ENCODE results near the gene ZMYND8. TPM values are rescaled to one million over a fixed set of nuclear protein-coding genes. Genes with fewer than 3 reads are reported as not detected.
A peak's percentile ranks its signal among the peaks of the same experiment; 100 is the strongest.

The ZMYND8 gene
- total and polyA plus RNA-seq, 10 of the 15 experiments (the other 5 are each of a cell fraction or from before 2014, with no cell fraction given): 12.9 to 54.8 (median 23.1) TPM

GRCh38 chr20:47317127-47317895, 39.2 kb downstream of the ZMYND8 start:
- POLR2A ChIA-PET: interaction anchor here (0.6 to 0.9 kb wide), 4 partner anchors 12 to 244 kb away, joined by 3 to 6 read pairs (median 4); partner anchors contain the start of gene ZMYND8
- H3K36me3 ChIP-seq (ENCODE audit: control insufficient read depth in 2 of 2, insufficient read depth in 2 of 2, low read length in 1 of 2): peaks cover 16 to 18% of the 10 kb centered on the region in 2 experiments; a peak in 3 of 4 replicates
- FAIRE-seq (no peak), ATAC-seq (peak; percentile 50), DNase-seq (ENCODE audit: low read depth, low spot score) (no peak)
- WGBS (ENCODE audit: insufficient coverage, insufficient replicate concordance, low lambda C conversion rate, missing lambda C conversion rate): 40% methylated on average over 10 of the region's 13 CpGs
- no peaks in the 10 kb centered on the region; the same call in 2 of the 3 replicates for H3K9me3 ChIP-seq (replicated peaks; ENCODE audit: control insufficient read depth, insufficient read depth, low read length)
- in situ Hi-C loops (cut with MboI) (no loop called here), intact Hi-C loops (cut with micrococcal nuclease; ENCODE audit: unreplicated experiment) (no loop called here)
- SMC1A ChIA-PET (ENCODE audit: uncharacterized antibody, unreplicated experiment): interaction anchor here (0.7 to 2.3 kb wide), 7 partner anchors 9 to 66 kb away, joined by 3 to 8 read pairs (median 3); no protein-coding TSS in a partner anchor
- H4K20me1 ChIP-seq (ENCODE audit: control insufficient read depth, insufficient read depth): peaks cover 24% of the 10 kb centered on the region
- H3K4me3 ChIP-seq: no peak overlapping the region
- peaks cover 74% of the 10 kb centered on the region for H3K79me2 ChIP-seq (ENCODE audit: control insufficient read depth, insufficient read depth, low read length)
- BruUV-seq (replicated peaks): no TSS peak
- peak overlapping the region; percentile 32 for H3K4me2 ChIP-seq (ENCODE audit: control insufficient read depth, insufficient read depth)
- no peaks in the 10 kb centered on the region for H3K27me3 ChIP-seq (replicated peaks in 1 of 2; ENCODE audit: control insufficient read depth in 2 of 2, insufficient read depth in 2 of 2, low read length in 1 of 2)
- no peak overlapping the region; the same call in 1 of the 2 replicates for H3K9ac ChIP-seq (ENCODE audit: control insufficient read depth, insufficient read depth, low read length)
- CTCF ChIA-PET: interaction anchor here (2.4 kb wide), 1 partner anchor 67 kb away, joined by 11 read pairs; no protein-coding TSS in a partner anchor
- no peak overlapping the region for H2AFZ ChIP-seq (ENCODE audit: control insufficient read depth, low read depth, low read length)
- peak overlapping the region; percentile 54 for H3K27ac ChIP-seq (ENCODE audit: control insufficient read depth, insufficient read depth)
- peaks cover 28% of the 10 kb centered on the region for H3K4me1 ChIP-seq (ENCODE audit: control insufficient read depth, insufficient read depth, low read length)
- RAD21 ChIA-PET (ENCODE audit: unreplicated experiment): interaction anchor here (1.4 kb wide), 1 partner anchor 121 kb away, joined by 3 read pairs; no protein-coding TSS in a partner anchor
- TF ChIP-seq NKRF (conservative IDR thresholded peaks at IDR 0.05) (no peak), ATF3 (IDR thresholded peaks at IDR 0.05; ENCODE audit: borderline replicate concordance, extremely low read depth, low read depth, low read length) (no peak), TBL1XR1 (IDR thresholded peaks at IDR 0.05; ENCODE audit: low read depth, low read length) (no peak), STAT1 (conservative IDR thresholded peaks at IDR 0.05) (no peak), FOXK2 (IDR thresholded peaks at IDR 0.05) (no peak), GABPA (IDR thresholded peaks at IDR 0.05; ENCODE audit: low read depth) (no peak), STAT3 (IDR thresholded peaks at IDR 0.05; ENCODE audit: low read depth, low read length) (no peak), DPF2 (IDR thresholded peaks at IDR 0.05) (no peak), HSF1 (IDR thresholded peaks at IDR 0.05; ENCODE audit: low read depth, low read length) (no peak), MYC (IDR thresholded peaks at IDR 0.05; ENCODE audit: insufficient read depth, insufficient read length, insufficient replicate concordance, low read length, severe bottlenecking) (no peak), E4F1 (IDR thresholded peaks at IDR 0.05; ENCODE audit: borderline replicate concordance, partially characterized antibody) (no peak), RUNX3 (IDR thresholded peaks at IDR 0.05; ENCODE audit: low read length) (0 out of 2 replicates have a peak, but pooled peaks have one; percentile 31), ETV6 (conservative IDR thresholded peaks at IDR 0.05 in 1 of 2, IDR thresholded peaks at IDR 0.05 in 1 of 2; ENCODE audit: borderline replicate concordance in 1 of 2, low read depth in 1 of 2) (0 out of 4 replicates have a peak, but pooled peaks of 1 of the 2 experiments have one; percentile 5), ESRRA (IDR thresholded peaks at IDR 0.05; ENCODE audit: low read length) (no peak)

Data from GM12878 (cell line).